T follicular helper cell (primary cell): Measurements from ENCODE around the gene GKN1.

Experiments used
- DNase-seq: peaks from one replicate; pipeline ENCODE4 v3.0.0-alpha.2; 2020; ENCODE audit warnings: low read depth

The GKN1 gene

GRCh38 chr2:69007603-69008002, 33.2 kb downstream of the GKN1 start:
- DNase-seq = no peak

DNA sequence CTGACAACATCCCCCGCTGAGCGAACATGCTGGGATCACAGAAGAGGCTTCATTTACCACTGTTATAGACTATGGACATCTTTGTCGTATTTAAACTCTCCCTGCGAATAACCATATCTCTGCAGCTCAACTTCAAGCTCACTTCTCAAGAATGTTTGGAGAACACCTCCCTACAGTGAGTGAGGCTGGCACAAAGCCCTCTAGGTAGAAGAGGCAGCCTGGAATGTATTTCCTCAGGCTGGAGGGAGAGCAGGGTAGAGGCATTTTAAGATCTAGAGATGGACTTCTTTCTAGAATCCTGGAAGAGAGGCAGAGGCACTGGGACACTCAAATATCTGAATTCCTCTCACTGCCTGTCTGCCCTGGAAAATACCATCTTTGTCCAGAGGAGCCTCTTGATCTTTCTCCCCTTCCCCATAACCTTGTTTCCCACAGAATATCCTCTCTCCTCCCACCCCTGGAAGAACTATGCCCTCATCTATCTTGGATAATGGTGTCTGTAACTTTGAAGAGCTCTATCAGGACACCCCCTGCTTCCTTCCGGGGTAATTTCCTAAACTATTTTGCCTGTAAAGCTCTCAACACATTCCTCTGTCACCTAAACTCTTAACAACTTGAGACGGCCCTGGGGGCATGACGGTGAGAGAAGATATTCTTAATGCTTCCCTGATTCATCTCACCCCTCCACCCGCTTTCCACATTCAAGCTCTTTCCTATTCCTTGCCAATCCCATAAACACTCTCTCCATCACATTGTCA, 36.2 kb downstream of the GKN1 start:
- DNase-seq = no peak

DNA sequence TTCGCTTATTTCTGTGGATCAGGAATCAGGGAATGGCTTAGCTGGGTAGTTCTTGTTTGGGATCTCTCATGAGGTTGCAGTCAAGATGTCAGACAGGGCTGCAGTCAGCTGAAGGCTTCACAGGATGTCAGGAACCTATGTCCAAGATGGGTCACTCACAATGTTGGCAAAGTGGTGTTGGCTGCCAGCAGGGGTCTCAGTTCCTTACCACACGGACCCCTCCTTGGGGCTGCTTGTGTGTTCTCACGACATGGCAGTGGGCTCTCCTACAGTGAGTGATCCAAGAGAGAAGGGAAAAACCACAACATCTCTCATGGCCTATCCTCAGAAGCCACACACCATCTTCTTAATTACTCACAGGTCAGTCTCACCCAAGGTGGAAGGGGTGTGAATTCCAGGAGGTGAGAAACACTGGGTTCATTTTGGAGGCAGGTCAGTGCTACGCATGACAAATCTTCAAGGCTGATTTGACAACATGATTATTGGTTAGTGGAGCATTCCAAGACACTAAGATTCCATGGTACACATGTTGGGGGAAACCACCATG, 37.2 kb downstream of the GKN1 start:
- DNase-seq = no peak

- DNase-seq = peak; percentile 16
Observed at GRCh38 chr2:69012310-69013141, 38.1 kb downstream of the GKN1 start.

DNA sequence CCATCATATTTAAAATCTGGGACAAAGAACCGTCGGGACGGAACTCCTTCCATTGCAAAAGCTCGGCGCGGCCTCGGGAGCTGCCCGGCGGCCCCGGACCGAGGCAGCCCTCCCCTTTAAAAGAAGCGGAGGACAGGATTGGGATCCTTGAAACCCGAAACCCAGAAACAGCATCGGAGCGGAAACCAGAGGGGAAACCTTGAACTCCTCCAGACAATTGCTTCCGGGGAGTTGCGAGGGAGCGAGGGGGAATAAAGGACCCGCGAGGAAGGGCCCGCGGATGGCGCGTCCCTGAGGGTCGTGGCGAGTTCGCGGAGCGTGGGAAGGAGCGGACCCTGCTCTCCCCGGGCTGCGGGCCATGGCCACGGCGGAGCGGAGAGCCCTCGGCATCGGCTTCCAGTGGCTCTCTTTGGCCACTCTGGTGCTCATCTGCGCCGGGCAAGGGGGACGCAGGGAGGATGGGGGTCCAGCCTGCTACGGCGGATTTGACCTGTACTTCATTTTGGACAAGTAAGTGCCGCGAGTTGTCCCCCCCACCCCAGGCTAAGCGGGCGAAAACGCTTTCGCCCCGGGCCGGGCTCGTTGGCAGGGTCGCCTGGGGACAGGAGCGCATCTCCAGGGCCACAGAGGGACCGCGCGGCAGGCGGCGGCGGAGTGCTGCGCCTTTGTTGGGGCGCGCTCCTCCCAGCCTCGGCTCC, 38.9 kb downstream of the GKN1 start, which contains the start of gene ANTXR1:
TSS of gene ANTXR1 (plus strand) at position 38 of the 698 bp plus-strand sequence. CDS start at position 359, 321 bp downstream.
- DNase-seq = no peak

DNA sequence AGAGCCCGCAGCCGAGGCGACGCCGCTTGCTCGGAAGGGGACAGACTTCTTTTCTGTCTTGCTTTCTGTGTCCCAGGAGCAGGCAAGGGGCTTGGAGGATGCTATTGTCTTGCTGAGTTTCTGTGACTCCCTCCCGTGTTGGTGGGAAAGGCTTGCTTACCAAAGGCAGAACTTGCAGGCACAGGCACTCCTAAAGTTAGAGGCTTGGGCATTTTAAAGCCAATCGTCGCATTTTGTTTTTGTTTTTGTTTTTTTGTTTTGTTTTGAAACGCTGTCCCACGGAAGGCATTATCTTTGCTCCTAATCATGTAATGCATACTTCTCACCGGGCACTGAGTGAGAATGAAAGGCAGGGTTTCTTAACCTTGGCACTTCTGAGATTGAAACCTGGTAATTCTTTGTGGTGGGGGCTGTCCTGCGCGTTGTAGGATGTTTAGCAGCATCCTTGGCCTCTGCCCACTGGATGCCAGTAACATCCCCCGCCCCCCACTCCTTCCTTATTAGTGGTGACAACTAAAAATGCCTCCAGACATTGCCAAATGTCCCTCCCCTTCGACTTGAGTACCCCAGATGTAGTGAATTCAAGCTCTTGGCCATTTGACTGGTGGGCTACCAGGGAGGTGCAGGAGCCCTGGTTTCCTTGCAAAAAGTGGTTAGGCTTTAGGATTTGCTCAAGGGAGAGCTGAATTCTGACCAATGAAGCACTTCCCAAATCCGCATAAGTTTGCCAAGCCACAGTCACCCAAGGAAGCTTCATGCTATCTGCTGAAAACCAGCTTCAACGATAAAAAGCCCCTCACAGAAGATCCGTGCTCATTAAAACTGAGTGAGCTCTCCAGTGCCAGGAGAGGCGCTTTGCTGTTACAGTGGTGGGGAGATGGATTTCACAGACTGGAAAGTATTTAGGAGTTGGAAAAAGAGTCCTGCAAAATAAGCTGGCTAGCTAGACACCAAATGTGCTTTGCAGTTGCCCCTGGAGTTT, 39.7 kb downstream of the GKN1 start:
- no peak for DNase-seq

DNA sequence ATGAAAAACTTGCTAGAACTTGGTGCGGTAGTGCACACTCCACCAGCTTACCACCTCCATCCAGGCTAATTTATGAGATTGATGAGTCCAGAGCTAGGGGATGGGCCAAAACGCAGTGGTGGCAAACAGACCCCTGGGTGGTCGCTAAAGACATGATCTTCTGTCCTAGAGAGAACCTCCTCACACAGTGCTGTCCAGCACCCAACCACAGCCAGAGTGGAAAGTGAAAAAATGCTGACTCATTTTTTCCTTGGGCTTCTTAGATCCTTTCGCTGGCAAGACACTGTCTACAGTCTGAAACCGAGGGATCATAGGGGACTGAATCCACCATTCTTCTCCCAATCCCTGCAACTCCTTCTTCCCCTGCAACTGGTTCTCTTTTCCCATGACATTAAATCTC, 42.6 kb downstream of the GKN1 start:
- DNase-seq = no peak

DNA sequence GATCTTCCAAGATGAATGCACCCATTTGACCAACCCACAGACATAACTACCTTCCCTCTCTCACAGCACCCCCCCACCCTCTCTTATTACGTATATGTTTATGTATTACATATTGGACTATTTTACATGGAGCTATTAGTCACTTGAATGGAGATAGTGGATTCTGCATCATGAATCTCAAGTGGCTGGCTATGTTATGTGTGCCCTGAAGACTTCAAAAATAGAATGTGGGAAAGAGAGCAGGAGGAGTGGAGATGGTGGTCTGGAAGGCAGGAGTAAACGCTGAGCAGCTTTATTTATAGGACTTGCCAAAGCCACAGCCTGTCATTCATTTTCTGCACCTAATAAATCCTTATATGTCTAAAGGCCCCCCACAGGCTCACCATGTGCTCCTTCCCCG, 43.4 kb downstream of the GKN1 start:
- DNase-seq = no peak

DNA sequence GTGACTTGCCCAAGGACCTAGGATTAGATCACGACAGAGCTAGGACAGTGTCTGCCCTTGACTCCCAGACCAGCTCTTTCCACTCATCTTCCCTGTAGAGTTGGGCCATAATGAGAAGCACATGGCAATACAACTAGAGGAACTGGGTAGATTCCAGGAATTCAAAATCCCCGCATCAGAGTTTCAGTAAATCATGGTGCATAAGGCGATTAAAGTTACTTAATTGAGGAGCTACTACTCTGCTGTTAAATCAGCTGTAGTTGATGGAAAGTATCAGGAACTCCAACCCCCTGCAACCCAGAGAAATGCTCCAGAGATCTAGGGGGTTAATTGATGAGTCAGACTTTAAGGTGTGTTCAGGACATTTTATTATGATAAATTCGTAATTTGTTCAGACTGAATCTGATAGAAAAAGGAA, 44.3 kb downstream of the GKN1 start:
- no peak for DNase-seq

DNA sequence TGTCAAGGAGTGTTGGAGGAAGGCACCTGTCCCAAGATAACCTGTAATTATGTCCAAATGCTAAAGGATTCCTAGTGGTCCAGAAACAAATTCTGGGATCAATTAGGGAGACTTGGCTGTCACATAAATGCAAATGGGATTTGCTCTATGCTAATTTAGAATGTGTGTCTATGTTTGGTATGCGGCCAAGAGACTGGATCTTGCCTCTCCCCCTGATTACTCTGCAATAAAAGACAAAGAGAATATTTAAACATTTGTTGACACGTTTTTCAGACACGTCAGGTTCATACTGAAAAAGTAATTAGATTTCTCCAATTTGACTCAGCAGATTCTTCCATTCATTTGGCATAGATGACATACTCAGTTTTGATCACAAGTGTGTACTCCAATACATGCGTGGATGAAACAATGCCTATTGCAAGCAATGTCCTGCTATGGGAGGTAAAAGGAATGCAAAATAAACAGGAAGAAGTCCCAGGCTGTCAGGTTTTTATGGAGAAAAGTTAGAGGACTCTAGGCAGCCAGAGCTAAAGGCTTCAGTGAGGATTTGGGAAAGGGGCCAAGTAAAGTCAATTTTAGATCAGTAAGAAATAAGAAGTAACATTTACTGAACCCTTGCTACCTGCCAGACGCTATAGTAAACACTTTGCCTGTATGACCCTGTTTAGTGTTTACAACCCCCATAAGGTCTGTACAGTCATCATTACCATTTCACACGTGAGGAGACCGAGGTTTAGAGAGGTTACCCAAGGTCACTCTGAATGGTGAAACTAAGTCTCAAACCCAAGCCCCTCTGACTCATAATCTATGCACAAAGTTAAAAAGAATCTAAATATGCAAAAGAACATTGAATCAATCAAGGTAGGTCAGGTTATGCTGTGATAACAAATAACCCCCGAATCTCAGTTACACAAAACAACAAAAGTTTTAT, 46.3 kb downstream of the GKN1 start:
- DNase-seq = no peak

DNA sequence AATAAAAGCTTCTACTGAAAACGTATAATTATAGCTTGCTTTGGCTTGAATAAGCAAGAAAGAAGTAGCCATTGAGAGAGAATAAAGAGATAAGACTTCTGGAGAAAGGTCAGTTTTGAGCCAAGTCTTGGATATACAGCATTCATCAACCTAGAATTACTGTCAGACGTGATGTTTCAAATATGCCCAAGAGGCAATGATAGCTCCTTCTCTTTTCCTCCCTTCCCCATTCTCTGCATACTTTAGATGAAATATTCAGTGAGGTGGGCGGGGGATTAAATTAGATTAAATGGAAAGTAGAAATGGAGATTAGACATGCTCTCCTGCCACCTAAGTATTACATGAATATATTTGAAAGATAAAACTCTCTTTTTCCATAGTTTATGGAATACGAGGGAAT, 47.3 kb downstream of the GKN1 start:
- DNase-seq = no peak

DNA sequence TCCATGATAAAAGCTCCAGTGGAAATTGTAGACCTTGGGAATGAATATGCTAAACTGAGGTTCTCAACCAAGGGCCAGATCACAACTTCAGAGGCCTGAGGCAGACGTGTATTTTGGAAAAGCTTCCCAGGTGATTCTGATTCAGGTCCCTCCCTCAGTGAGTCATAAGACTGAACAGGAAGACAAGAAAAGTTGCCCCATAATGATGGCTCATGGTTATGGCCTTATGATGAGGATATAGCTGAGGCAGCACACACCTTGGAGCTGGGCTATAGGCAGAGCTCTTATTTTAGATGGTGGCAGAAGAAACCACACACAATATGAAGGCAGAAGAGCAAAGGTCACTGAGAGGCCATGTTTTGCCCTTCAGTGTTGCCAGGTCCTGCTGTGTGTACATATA, 48.1 kb downstream of the GKN1 start:
- no peak for DNase-seq

DNA sequence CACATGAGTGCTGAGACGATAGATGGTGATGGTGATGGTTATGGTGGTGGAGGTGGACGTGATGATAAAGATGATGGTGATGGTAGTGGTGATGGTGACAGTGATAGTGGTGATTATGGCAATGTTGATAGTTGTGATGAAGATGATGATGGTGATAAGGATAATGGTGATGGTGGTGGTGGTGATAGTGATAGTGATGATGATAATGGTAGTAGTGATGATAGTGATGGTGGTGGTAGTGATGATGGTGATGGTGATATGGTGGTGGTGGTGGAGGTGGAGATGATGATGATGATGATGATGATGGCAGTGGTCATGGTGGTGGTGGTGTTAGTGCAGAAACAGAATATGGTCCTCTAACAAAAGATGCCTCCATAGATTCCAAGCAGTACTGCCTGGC, 48.8 kb downstream of the GKN1 start:
- DNase-seq = no peak

GRCh38 chr2:69026026-69026425, 51.6 kb downstream of the GKN1 start:
- no peak for DNase-seq

GRCh38 chr2:69026691-69027459, 52.4 kb downstream of the GKN1 start:
- DNase-seq = no peak
